MM.1S (cell line): ENCODE measurements around the gene DAB2IP.

Experiments used
- EZH2 ChIP-seq: fragments of 300-600 bp; sonication (generic); optimal IDR thresholded peaks from 2 replicates; pipeline ENCODE3; 2017; ENCODE audit warnings: low read depth, mild to moderate bottlenecking, antibody characterized with exemption, low read length, mixed read lengths
- EZH2phosphoT487 ChIP-seq: fragments of 300-600 bp; sonication (generic); IDR thresholded peaks from 2 replicates; pipeline ENCODE4 v1.6.1; 2018; ENCODE audit warnings: antibody characterized with exemption, low read length
- TF ChIP-seq, protein P1 (sequence below): fragments of 300-600 bp; sonication (generic); IDR thresholded peaks from 2 replicates; pipeline ENCODE4 v1.5.1; 2016; ENCODE audit warnings: antibody characterized with exemption, low read length, mixed read lengths

DNA sequence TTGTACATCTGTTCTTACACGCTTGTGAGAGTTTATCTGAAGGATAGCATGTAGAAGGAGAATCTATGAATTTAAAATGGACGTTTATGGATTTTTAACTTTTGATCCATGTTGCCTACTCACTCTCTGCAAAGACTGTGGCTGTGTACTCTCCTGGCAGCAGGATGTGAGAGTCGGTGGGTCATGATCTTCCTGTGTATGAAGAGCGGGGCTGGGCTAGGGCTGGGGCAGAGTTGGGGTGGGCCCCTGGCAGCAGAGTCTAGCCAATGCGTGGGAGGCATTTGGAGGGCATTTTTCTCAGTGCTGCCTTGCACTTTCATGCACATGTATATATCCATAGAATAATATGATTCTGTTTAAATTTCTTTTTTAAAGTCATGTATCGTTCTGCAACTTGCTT, 24.0 kb upstream of the DAB2IP start:
- TF ChIP-seq EZH2 (no peak), EZH2phosphoT487 (no peak)
- TF ChIP-seq, protein P1, sequence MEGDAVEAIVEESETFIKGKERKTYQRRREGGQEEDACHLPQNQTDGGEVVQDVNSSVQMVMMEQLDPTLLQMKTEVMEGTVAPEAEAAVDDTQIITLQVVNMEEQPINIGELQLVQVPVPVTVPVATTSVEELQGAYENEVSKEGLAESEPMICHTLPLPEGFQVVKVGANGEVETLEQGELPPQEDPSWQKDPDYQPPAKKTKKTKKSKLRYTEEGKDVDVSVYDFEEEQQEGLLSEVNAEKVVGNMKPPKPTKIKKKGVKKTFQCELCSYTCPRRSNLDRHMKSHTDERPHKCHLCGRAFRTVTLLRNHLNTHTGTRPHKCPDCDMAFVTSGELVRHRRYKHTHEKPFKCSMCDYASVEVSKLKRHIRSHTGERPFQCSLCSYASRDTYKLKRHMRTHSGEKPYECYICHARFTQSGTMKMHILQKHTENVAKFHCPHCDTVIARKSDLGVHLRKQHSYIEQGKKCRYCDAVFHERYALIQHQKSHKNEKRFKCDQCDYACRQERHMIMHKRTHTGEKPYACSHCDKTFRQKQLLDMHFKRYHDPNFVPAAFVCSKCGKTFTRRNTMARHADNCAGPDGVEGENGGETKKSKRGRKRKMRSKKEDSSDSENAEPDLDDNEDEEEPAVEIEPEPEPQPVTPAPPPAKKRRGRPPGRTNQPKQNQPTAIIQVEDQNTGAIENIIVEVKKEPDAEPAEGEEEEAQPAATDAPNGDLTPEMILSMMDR = no peak
